Measurements from ENCODE around the gene CNIH4. TPM values are rescaled to one million over a fixed set of nuclear protein-coding genes. Genes with fewer than 3 reads are reported as not detected.
"Not testable (repeated sequence)": the region's sequence is repeated elsewhere in the genome, so short reads cannot be mapped to it uniquely, and the experiment has no call there.

CNIH4 gene
- total and polyA plus RNA-seq, 4 donors = 27.8 to 146 (median 113) TPM

DNA sequence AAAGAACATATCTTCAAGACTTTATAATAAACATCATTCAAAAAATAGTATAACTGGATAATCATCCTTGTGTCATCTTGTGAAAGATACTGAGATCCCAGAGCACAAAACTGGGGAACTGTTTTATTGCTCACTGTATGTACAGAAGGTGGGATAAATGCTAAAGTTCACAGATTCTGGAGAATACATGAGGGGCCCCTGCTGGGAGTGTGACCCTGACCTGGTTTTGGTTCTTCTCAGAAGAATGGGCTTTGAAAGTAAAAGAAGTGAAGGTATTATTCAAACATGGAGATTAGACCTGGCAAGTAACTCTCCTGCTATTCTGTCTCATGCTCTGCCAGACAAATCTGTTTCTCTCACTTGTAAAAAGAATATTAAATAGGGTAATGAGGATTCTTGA lies 63.4 kb downstream of the CNIH4 start:
- Histone ChIP-seq H3K9ac (ENCODE audit: insufficient read depth in 1 of 2, low read length in 2 of 2) (no peak overlapping the region), H3K9me3 (ENCODE audit: control insufficient read depth in 4 of 4, insufficient read depth in 3 of 4, low read length in 3 of 4) (no peaks in the 10 kb centered on the region), H3K36me3 (ENCODE audit: control insufficient read depth in 4 of 4, insufficient read depth in 4 of 4, low read length in 4 of 4) (peaks cover 25 to 61% (median 41%) of the 10 kb centered on the region in 4 donors), H3K27me3 (ENCODE audit: control insufficient read depth in 3 of 3, insufficient read depth in 3 of 3, low read length in 2 of 3) (no peaks in the 10 kb centered on the region), H3K4me3 (no peak overlapping the region), H3K27ac (ENCODE audit: low read depth in 1 of 2, low read length in 1 of 2) (no peak overlapping the region), H3K4me1 (ENCODE audit: control insufficient read depth in 5 of 5, insufficient read depth in 5 of 5, low read length in 5 of 5) (no peaks in the 10 kb centered on the region)
- DNase-seq (no peak), ATAC-seq (ENCODE audit: insufficient read depth, low FRiP score) (no peak)
- TF ChIP-seq, protein P1, sequence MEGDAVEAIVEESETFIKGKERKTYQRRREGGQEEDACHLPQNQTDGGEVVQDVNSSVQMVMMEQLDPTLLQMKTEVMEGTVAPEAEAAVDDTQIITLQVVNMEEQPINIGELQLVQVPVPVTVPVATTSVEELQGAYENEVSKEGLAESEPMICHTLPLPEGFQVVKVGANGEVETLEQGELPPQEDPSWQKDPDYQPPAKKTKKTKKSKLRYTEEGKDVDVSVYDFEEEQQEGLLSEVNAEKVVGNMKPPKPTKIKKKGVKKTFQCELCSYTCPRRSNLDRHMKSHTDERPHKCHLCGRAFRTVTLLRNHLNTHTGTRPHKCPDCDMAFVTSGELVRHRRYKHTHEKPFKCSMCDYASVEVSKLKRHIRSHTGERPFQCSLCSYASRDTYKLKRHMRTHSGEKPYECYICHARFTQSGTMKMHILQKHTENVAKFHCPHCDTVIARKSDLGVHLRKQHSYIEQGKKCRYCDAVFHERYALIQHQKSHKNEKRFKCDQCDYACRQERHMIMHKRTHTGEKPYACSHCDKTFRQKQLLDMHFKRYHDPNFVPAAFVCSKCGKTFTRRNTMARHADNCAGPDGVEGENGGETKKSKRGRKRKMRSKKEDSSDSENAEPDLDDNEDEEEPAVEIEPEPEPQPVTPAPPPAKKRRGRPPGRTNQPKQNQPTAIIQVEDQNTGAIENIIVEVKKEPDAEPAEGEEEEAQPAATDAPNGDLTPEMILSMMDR (IDR thresholded peaks at IDR 0.05; ENCODE audit: control extremely low read depth, extremely low read depth) = no peak

DNA sequence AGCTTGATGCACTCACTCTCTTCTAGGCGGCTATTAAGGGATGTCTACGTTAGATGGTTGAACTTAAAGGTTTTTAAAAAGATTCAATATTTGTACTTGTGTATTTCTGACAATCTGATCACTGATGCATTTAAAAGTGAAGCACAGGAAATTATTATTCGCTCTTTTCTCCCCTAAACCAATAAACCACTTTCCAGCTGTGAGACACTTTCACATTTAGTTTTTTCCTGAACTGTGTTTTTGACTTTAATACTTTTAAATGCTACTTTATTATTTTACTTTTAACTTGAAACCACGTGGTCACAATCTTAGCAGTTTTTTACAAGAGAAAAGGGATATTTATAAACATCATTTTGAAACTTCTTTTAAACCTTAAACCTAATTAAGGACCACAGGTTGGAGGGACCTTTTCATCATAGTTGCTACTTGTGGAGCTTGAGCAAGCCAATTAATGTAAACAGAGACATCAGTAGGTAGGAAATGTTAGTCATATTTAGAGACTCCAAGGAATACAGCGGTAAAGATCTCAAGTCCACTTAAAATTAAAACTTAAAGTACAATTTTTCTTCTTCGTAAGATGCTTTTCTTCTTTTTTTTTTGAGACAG lies 68.7 kb downstream of the CNIH4 start:
- Histone ChIP-seq H3K4me1 (ENCODE audit: control insufficient read depth in 5 of 5, insufficient read depth in 5 of 5, low read length in 5 of 5) (peaks cover 0 to 4% (median 2%) of the 10 kb centered on the region in 5 donors), H3K9ac (ENCODE audit: insufficient read depth in 1 of 2, low read length in 2 of 2) (no peak overlapping the region), H3K9me3 (ENCODE audit: control insufficient read depth in 4 of 4, insufficient read depth in 3 of 4, low read length in 3 of 4) (no peaks in the 10 kb centered on the region), H3K36me3 (ENCODE audit: control insufficient read depth in 4 of 4, insufficient read depth in 4 of 4, low read length in 4 of 4) (peaks cover 13 to 37% (median 25%) of the 10 kb centered on the region in 4 donors), H3K27ac (ENCODE audit: low read depth in 1 of 2, low read length in 1 of 2) (no peak overlapping the region), H3K4me3 (no peak overlapping the region), H3K27me3 (ENCODE audit: control insufficient read depth in 3 of 3, insufficient read depth in 3 of 3, low read length in 2 of 3) (no peaks in the 10 kb centered on the region)
- DNase-seq (no peak), ATAC-seq (ENCODE audit: insufficient read depth, low FRiP score) (no peak)
- TF ChIP-seq, protein P1 (IDR thresholded peaks at IDR 0.05; ENCODE audit: control extremely low read depth, extremely low read depth) = no peak
- WGBS, 2 donors = 90 to 93% methylated on average over 6 of the region's 6 CpGs

DNA sequence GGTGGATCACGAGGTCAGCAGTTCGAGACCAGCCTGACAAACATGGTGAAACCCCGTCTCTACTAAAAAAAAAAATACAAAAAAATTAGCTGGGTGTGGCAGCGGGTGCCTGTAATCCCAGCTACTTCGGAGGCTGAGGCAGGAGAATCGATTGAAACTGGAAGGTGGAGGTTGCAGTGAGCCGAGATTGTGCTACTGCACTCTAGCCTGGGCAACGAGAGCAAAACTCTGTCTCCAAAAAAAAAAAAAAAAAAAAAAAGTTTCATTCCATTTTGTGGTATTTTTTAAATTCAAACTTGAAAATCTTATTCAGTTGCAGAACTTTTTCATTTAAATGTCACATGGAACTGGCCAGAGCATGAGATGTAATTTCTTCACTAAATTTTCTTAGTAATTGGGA lies 70.2 kb downstream of the CNIH4 start:
- 92 to 97% methylated on average over 8 of the region's 8 CpGs for WGBS, 2 donors
- peaks cover 12 to 34% (median 19%) of the 10 kb centered on the region in 4 donors for H3K36me3 ChIP-seq (ENCODE audit: control insufficient read depth in 4 of 4, insufficient read depth in 4 of 4, low read length in 4 of 4)
- peaks cover 0 to 17% (median 10%) of the 10 kb centered on the region in 5 donors for H3K4me1 ChIP-seq (ENCODE audit: control insufficient read depth in 5 of 5, insufficient read depth in 5 of 5, low read length in 5 of 5)
- H3K4me3 ChIP-seq; H3K27ac ChIP-seq (ENCODE audit: low read depth in 1 of 2, low read length in 1 of 2); H3K9me3 ChIP-seq (ENCODE audit: control insufficient read depth in 4 of 4, insufficient read depth in 3 of 4, low read length in 3 of 4); H3K27me3 ChIP-seq (ENCODE audit: control insufficient read depth in 3 of 3, insufficient read depth in 3 of 3, low read length in 2 of 3); ATAC-seq (ENCODE audit: insufficient read depth, low FRiP score); DNase-seq; H3K9ac ChIP-seq (ENCODE audit: insufficient read depth in 1 of 2, low read length in 2 of 2): not testable (repeated sequence)

DNA sequence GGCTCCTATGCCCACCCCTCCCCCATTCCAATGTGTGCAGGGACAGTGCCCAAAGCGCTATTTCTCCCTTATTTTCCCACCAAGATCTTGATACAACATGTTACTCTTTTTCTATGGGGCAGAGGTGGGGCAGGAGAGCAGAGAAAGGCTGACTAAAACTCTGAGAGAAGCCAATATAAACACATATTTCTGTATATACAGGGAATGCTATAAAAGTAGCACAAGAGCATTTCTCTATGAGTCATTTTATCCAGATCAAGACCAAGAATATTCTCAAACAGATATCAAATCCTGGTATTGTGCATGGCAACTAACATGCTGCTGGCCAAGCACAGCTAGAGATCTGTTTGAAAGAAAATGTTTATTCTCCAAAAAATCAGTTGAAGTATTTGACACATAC lies 70.7 kb downstream of the CNIH4 start:
- no peak for DNase-seq
- no peak overlapping the region for H3K27ac ChIP-seq (ENCODE audit: low read depth in 1 of 2, low read length in 1 of 2)
- WGBS, 2 donors = 84 to 88% methylated on average over 1 of the region's 1 CpG
- no peaks in the 10 kb centered on the region for H3K9me3 ChIP-seq (ENCODE audit: control insufficient read depth in 4 of 4, insufficient read depth in 3 of 4, low read length in 3 of 4)
- TF ChIP-seq, protein P1 (IDR thresholded peaks at IDR 0.05; ENCODE audit: control extremely low read depth, extremely low read depth) = no peak
- H3K4me1 ChIP-seq (ENCODE audit: control insufficient read depth in 5 of 5, insufficient read depth in 5 of 5, low read length in 5 of 5) = peaks cover 0 to 22% (median 10%) of the 10 kb centered on the region in 5 donors
- no peak overlapping the region for H3K9ac ChIP-seq (ENCODE audit: insufficient read depth in 1 of 2, low read length in 2 of 2)
- no peaks in the 10 kb centered on the region for H3K27me3 ChIP-seq (ENCODE audit: control insufficient read depth in 3 of 3, insufficient read depth in 3 of 3, low read length in 2 of 3)
- ATAC-seq (ENCODE audit: insufficient read depth, low FRiP score) = no peak
- no peak overlapping the region for H3K4me3 ChIP-seq
- H3K36me3 ChIP-seq (ENCODE audit: control insufficient read depth in 4 of 4, insufficient read depth in 4 of 4, low read length in 4 of 4) = peaks cover 10 to 31% (median 17%) of the 10 kb centered on the region in 4 donors

DNA sequence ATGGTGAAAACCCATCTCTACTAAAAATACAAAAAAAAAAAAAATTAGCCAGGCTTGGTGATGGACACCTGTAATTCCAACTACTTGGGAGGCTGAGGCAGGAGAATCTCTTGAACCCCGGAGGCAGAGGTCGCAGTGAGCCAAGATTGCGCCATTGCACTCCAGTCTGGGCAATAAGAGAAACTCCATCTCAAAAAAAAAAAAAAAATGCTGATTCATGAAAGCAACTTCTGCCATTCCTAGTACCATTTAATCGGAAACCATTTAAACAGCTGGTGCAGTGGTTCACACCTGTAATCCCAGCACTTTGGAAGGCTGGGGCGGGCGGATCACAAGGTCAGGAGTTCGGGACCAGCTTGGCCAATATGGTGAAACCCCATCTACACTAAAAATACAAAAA lies 72.0 kb downstream of the CNIH4 start:
- H3K27ac ChIP-seq (ENCODE audit: low read depth in 1 of 2, low read length in 1 of 2) = not testable (repeated sequence)
- H3K4me1 ChIP-seq (ENCODE audit: control insufficient read depth in 5 of 5, insufficient read depth in 5 of 5, low read length in 5 of 5) = peaks cover 0 to 31% (median 10%) of the 10 kb centered on the region in 5 donors

More for the DNA sequence above, 72.0 kb downstream of the CNIH4 start:
- ATAC-seq (ENCODE audit: insufficient read depth, low FRiP score); DNase-seq; H3K4me3 ChIP-seq; H3K9ac ChIP-seq (ENCODE audit: insufficient read depth in 1 of 2, low read length in 2 of 2); H3K27me3 ChIP-seq (ENCODE audit: control insufficient read depth in 3 of 3, insufficient read depth in 3 of 3, low read length in 2 of 3); H3K9me3 ChIP-seq (ENCODE audit: control insufficient read depth in 4 of 4, insufficient read depth in 3 of 4, low read length in 3 of 4): not testable (repeated sequence)
- peaks cover 4 to 20% (median 10%) of the 10 kb centered on the region in 4 donors for H3K36me3 ChIP-seq (ENCODE audit: control insufficient read depth in 4 of 4, insufficient read depth in 4 of 4, low read length in 4 of 4)
- 82 to 90% methylated on average over 7 of the region's 7 CpGs for WGBS, 2 donors

All from lung (tissue), 12 donors.